Osteocyte (in vitro differentiated cells): ENCODE data around the gene SART3. TPM values are rescaled to one million over a fixed set of nuclear protein-coding genes. Genes with fewer than 3 reads are reported as not detected.

Source experiments
- DNase-seq: peaks from one replicate; pipeline ENCODE4 v3.0.0; 2021; ENCODE audit warnings: mixed read lengths; ENCODE audit not compliant: unreplicated experiment; ENCODE audit errors: extremely low spot score
- H3K27ac Mint-ChIP-seq: one replicate; pipeline ENCODE4 v1.8.0; 2021; ENCODE audit warnings: mild to moderate bottlenecking, mixed read lengths; ENCODE audit not compliant: unreplicated experiment
- H3K27me3 Mint-ChIP-seq: one replicate; pipeline ENCODE4 v1.8.0; 2021; ENCODE audit warnings: mixed read lengths; ENCODE audit not compliant: unreplicated experiment
- H3K36me3 Mint-ChIP-seq: one replicate; pipeline ENCODE4 v1.8.0; 2021; ENCODE audit warnings: mixed read lengths; ENCODE audit not compliant: unreplicated experiment
- H3K4me1 Mint-ChIP-seq: one replicate; pipeline ENCODE4 v1.8.0; 2021; ENCODE audit warnings: mixed read lengths; ENCODE audit not compliant: unreplicated experiment
- H3K4me3 Mint-ChIP-seq: one replicate; pipeline ENCODE4 v1.8.0; 2021; ENCODE audit warnings: mild to moderate bottlenecking, moderate library complexity, mixed read lengths; ENCODE audit not compliant: unreplicated experiment
- H3K9me3 Mint-ChIP-seq: one replicate; pipeline ENCODE4 v1.8.0; 2021; ENCODE audit warnings: mixed read lengths; ENCODE audit not compliant: unreplicated experiment
- CTCF ChIP-seq: fragments of 200-600 bp; sonication (generic); IDR thresholded peaks from 2 replicates; pipeline ENCODE4 v1.5.0; 2021; ENCODE audit warnings: antibody characterized with exemption, mild to moderate bottlenecking, moderate library complexity
- total RNA-seq: library from RNA; stranded (reverse); gene quantifications from 2 replicates; pipeline ENCODE4 v1.2.1, GENCODE V29; 2021

Gene SART3
- total RNA-seq, 1 donor from 2014 or later = 47.2 TPM

- no peak for DNase-seq
Measured at GRCh38 chr12:108551535-108551934, 9.4 kb downstream of the SART3 start.

DNA sequence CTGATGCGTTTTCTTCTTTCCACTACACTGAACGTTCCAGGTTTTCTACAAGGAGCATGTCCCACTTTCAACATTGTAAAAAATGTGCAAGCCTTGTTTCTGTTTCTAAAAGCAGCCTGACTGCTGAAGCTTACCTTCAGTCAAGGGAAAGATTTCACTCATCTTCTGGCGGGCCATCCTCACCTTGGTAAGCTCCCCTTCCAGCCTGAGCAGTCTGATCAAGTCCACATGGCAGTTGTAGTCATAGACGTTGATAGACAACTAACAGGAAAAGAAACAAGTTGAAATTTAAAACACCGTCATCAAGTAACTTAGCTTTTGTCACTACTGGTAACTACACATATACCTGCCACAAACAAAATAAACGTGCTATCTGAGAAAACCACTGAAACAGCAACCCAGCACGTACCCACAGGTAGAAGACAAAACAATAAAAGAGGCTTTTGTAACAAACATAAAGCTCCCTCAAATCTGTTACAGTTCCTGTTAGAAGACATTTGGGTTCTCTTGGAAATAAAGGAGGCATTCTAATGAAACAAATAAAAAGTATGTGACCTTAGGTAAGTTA lies 11.9 kb downstream of the SART3 start:
- H3K27me3 Mint-ChIP-seq = no peaks in the 10 kb centered on the region
- no peak for TF ChIP-seq CTCF
- DNase-seq = no peak

More at GRCh38 chr12:108551535-108551934, 9.4 kb downstream of the SART3 start:
- no peaks in the 10 kb centered on the region for H3K27me3 Mint-ChIP-seq
- H3K4me3 Mint-ChIP-seq = no peak overlapping the region
- TF ChIP-seq CTCF = no peak
- H3K36me3 Mint-ChIP-seq = peaks cover 14% of the 10 kb centered on the region
- no peaks in the 10 kb centered on the region for H3K9me3 Mint-ChIP-seq
- peak overlapping the region; percentile 17 for H3K27ac Mint-ChIP-seq
- H3K4me1 Mint-ChIP-seq = peaks cover 31% of the 10 kb centered on the region

DNA sequence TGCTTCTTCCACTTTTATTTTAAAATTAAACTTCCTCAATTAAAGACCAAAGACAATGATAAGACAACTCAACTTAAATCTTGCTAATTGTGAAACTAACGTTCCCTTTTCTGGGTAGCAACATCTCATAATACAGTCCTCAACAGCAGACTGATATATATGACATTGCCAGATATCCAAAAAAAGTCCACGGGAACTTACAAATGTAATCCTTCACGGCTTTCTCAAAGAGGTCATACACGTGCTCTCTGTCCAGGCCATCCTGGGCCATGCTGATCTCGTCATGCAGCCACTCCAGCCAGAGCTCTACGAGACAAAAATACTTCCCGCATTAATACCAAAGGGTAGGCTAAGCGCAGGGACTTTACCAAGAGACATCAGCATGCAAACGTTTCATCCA lies 13.3 kb downstream of the SART3 start:
- H3K4me3 Mint-ChIP-seq = no peak overlapping the region
- DNase-seq = no peak
- H3K4me1 Mint-ChIP-seq = peaks cover 23% of the 10 kb centered on the region
- H3K9me3 Mint-ChIP-seq = no peaks in the 10 kb centered on the region
- no peak overlapping the region for H3K27ac Mint-ChIP-seq
- H3K27me3 Mint-ChIP-seq = no peaks in the 10 kb centered on the region
- peaks cover 34% of the 10 kb centered on the region for H3K36me3 Mint-ChIP-seq
- TF ChIP-seq CTCF = no peak

More for the DNA sequence above, 11.9 kb downstream of the SART3 start:
- Mint-ChIP-seq H3K27ac (no peak overlapping the region), H3K4me1 (peaks cover 27% of the 10 kb centered on the region), H3K9me3 (no peaks in the 10 kb centered on the region), H3K4me3 (no peak overlapping the region), H3K36me3 (peaks cover 24% of the 10 kb centered on the region)

GRCh38 chr12:108543652-108544051 lies 17.3 kb downstream of the SART3 start:
- DNase-seq = no peak
- H3K4me3 Mint-ChIP-seq = no peak overlapping the region
- TF ChIP-seq CTCF = no peak
- peaks cover 38% of the 10 kb centered on the region for H3K36me3 Mint-ChIP-seq
- no peak overlapping the region for H3K27ac Mint-ChIP-seq
- H3K27me3 Mint-ChIP-seq = no peaks in the 10 kb centered on the region
- H3K9me3 Mint-ChIP-seq = no peaks in the 10 kb centered on the region
- H3K4me1 Mint-ChIP-seq = peaks cover 7% of the 10 kb centered on the region

GRCh38 chr12:108542320-108542719 lies 18.7 kb downstream of the SART3 start:
- Mint-ChIP-seq H3K4me3 (no peak overlapping the region), H3K9me3 (no peaks in the 10 kb centered on the region), H3K4me1 (peaks cover 7% of the 10 kb centered on the region), H3K36me3 (peaks cover 38% of the 10 kb centered on the region), H3K27ac (no peak overlapping the region), H3K27me3 (no peaks in the 10 kb centered on the region)
- DNase-seq = no peak
- TF ChIP-seq CTCF = no peak
